ENCODE measurements around the gene PRKX.
"Not testable (repeated sequence)": the region's sequence is repeated elsewhere in the genome, so short reads cannot be mapped to it uniquely, and the experiment has no call there.

The PRKX gene

DNA sequence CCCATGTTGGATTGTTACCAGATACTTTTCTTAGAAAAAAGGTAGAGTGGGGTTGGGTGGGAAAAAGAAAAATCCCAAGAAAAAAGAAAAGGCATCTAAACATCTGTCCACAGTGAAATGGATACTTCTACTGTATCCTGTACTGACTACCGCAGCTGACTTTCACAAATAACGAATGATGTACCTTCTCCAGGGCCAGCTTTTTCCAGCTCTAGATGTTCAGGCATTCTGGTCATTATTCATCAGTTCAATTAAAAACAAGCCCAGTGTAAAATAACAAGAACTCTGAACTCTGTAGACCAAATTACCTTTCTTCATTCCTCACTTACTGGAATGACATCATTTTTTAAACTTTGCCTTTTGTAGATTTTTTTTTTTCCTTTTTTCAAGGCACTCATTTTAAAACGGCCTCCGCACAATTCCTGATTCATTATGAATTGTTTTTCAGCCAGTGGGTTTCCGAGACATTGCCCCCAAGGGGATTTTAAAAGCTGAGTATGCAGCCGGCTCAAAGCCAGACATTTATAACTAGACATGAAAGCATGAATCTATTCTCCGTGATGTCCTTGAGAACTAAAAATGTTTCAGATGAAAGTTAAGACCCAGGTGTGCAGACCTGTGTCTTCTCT, 113.5 kb downstream of the PRKX start:
- H3K4me1 ChIP-seq: no peaks in the 10 kb centered on the region
- H3K4me3 ChIP-seq: no peak overlapping the region
- in situ Hi-C loops (cut with MboI; ENCODE audit: low sequenced_read_pairs): no loop called here
- H3K36me3 ChIP-seq (replicated peaks): no peaks in the 10 kb centered on the region
- no peak for DNase-seq (ENCODE audit: low spot score in 2 of 2)
- no peaks in the 10 kb centered on the region for H3K9me3 ChIP-seq
- no peaks in the 10 kb centered on the region for H3K27me3 ChIP-seq (ENCODE audit: low read depth)

- Histone ChIP-seq H3K4me1 (no peaks in the 10 kb centered on the region), H3K4me3 (no peak overlapping the region), H3K9me3 (no peaks in the 10 kb centered on the region), H3K27me3 (ENCODE audit: low read depth) (no peaks in the 10 kb centered on the region), H3K36me3 (replicated peaks) (no peaks in the 10 kb centered on the region)
- DNase-seq (ENCODE audit: low spot score in 2 of 2): no peak
- in situ Hi-C loops (cut with MboI; ENCODE audit: low sequenced_read_pairs): no loop called here
Observed at GRCh38 chrX:3598709-3599108, 114.7 kb downstream of the PRKX start.

GRCh38 chrX:3598046-3598605, 115.3 kb downstream of the PRKX start:
- in situ Hi-C loops (cut with MboI; ENCODE audit: low sequenced_read_pairs): no loop called here
- no peaks in the 10 kb centered on the region for H3K4me1 ChIP-seq
- H3K27me3 ChIP-seq (ENCODE audit: low read depth): no peaks in the 10 kb centered on the region
- no peaks in the 10 kb centered on the region for H3K9me3 ChIP-seq
- DNase-seq (ENCODE audit: low spot score in 2 of 2): no peak
- H3K36me3 ChIP-seq (replicated peaks): no peaks in the 10 kb centered on the region
- no peak overlapping the region for H3K4me3 ChIP-seq

DNA sequence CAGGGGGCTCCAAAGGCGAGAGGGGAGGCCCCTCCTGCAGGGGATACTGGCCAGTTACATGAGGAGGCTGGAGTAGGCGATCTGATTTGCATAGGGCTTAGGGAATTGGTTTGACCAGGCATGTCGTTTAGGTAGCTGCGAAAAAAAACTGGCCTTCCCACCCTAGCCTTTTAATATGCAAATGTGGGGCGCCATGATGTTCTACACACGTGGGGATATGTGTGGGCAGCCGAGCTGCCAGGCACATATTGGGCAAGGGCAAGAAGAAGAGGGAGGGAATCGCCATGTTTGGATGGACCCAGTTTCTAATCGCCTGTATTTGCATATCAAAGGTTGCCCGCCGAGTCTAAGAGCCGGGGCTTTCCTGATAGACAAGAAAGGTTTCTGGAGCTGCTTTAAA, 121.3 kb downstream of the PRKX start:
- Histone ChIP-seq H3K27me3 (ENCODE audit: low read depth) (no peaks in the 10 kb centered on the region), H3K4me3 (no peak overlapping the region), H3K9me3 (no peaks in the 10 kb centered on the region), H3K36me3 (replicated peaks) (no peaks in the 10 kb centered on the region), H3K4me1 (no peaks in the 10 kb centered on the region)
- in situ Hi-C loops (cut with MboI; ENCODE audit: low sequenced_read_pairs): no loop called here
- peak; percentile 6 to 44 for DNase-seq (ENCODE audit: low spot score in 2 of 2)

- Histone ChIP-seq H3K4me1 (no peaks in the 10 kb centered on the region), H3K4me3 (no peak overlapping the region), H3K9me3 (no peaks in the 10 kb centered on the region), H3K27me3 (ENCODE audit: low read depth) (no peaks in the 10 kb centered on the region), H3K36me3 (replicated peaks) (no peaks in the 10 kb centered on the region)
- DNase-seq (ENCODE audit: low spot score in 2 of 2): no peak
- in situ Hi-C loops (cut with MboI; ENCODE audit: low sequenced_read_pairs): no loop called here
Observed at GRCh38 chrX:3589474-3589873, 124.0 kb downstream of the PRKX start.

DNA sequence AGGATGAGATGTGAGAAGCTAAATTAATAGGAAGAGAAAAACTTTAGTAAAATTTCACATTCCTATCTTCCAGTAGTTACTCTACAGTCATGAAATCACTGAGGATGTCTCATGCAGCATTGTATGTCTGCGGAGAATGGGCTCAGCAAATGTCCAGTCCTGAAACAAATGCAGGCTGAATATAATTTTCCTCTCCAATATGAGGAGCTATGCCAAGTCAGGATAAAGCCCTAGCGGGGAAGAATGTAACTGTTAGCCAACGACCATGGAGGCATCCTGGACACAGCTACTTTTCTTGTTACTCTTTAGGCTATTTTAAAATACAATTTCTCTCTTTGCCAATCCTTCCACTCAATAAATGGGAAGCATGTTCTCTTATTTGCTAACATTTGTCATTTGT, 127.7 kb downstream of the PRKX start:
- Histone ChIP-seq H3K4me1 (no peaks in the 10 kb centered on the region), H3K9me3 (no peaks in the 10 kb centered on the region), H3K36me3 (replicated peaks) (no peaks in the 10 kb centered on the region), H3K27me3 (ENCODE audit: low read depth) (no peaks in the 10 kb centered on the region), H3K4me3 (no peak overlapping the region)
- in situ Hi-C loops (cut with MboI; ENCODE audit: low sequenced_read_pairs): no loop called here
- DNase-seq (ENCODE audit: low spot score in 2 of 2): no peak

- Histone ChIP-seq H3K27me3 (ENCODE audit: low read depth) (no peaks in the 10 kb centered on the region), H3K4me3 (no peak overlapping the region), H3K4me1 (no peaks in the 10 kb centered on the region), H3K9me3 (no peaks in the 10 kb centered on the region), H3K36me3 (replicated peaks) (no peaks in the 10 kb centered on the region)
- no peak for DNase-seq (ENCODE audit: low spot score in 2 of 2)
- in situ Hi-C loops (cut with MboI; ENCODE audit: low sequenced_read_pairs): no loop called here
Observed at GRCh38 chrX:3584415-3584996, 128.9 kb downstream of the PRKX start.

DNA sequence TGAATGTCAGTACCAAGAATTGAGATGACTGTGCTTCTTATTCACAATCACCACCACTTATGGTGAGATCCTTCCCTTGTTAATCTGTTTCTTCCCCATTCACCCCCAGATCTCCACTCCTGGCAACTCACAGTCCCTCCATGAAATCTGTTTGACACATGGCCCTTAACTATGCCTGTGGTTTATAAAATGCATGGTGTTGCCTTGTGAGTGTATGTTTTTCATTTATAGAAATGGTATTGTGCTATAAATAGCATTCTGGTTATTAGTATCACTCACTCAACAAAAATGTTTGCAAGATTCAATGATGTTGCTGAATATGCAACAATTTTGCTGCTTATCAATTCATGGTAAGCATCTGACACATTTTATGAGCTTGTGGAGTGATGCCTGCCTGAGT, 131.0 kb downstream of the PRKX start:
- Histone ChIP-seq H3K36me3 (replicated peaks) (no peaks in the 10 kb centered on the region), H3K4me1 (peaks cover 5% of the 10 kb centered on the region; the same call in 1 of the 2 replicates), H3K27me3 (ENCODE audit: low read depth) (no peaks in the 10 kb centered on the region), H3K9me3 (no peaks in the 10 kb centered on the region), H3K4me3 (no peak overlapping the region)
- in situ Hi-C loops (cut with MboI; ENCODE audit: low sequenced_read_pairs): no loop called here
- DNase-seq (ENCODE audit: low spot score in 2 of 2): no peak

- no peak for DNase-seq (ENCODE audit: low spot score in 2 of 2)
- H3K27me3 ChIP-seq (ENCODE audit: low read depth): no peaks in the 10 kb centered on the region
- no peaks in the 10 kb centered on the region for H3K36me3 ChIP-seq (replicated peaks)
- H3K4me1 ChIP-seq: peaks cover 6% of the 10 kb centered on the region; the same call in 1 of the 2 replicates
- in situ Hi-C loops (cut with MboI; ENCODE audit: low sequenced_read_pairs): no loop called here
- H3K9me3 ChIP-seq: no peaks in the 10 kb centered on the region
- no peak overlapping the region for H3K4me3 ChIP-seq
Observed at GRCh38 chrX:3581609-3582108, 131.8 kb downstream of the PRKX start.

GRCh38 chrX:3577551-3577950, 135.9 kb downstream of the PRKX start:
- H3K4me1 ChIP-seq: peaks cover 6% of the 10 kb centered on the region; the same call in 1 of the 2 replicates
- H3K36me3 ChIP-seq (replicated peaks): no peaks in the 10 kb centered on the region
- H3K27me3 ChIP-seq (ENCODE audit: low read depth): no peaks in the 10 kb centered on the region
- in situ Hi-C loops (cut with MboI; ENCODE audit: low sequenced_read_pairs): no loop called here
- no peak overlapping the region for H3K4me3 ChIP-seq
- DNase-seq (ENCODE audit: low spot score in 2 of 2): no peak
- no peaks in the 10 kb centered on the region for H3K9me3 ChIP-seq

DNA sequence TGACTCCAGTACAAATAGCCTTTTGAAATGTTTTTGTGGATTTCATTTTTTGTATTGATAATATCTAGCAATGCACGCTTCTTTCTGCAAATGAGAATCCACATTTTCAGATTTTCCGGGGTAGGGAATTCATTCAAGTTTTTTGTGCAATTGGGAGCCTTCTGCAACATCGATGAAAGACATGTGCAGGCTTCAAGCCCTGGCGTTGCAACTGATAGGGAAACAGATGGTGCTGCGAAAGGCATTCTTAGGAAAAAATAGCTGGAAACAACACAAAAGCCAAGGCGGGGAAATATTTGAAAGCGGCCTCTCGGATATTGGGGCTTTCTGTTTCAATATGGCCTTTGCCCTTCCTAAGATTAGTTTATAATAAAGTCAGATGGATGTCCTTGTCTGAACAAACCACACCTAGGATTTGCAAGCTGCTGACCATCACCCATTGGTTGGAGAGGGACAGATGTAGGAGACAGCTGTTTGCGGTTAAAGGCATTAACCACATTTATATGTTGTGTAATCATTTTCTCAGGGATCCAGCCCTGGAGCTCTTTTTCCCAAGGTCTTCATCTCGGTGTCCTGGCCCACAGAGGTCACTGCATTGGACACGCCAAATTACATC, 136.5 kb downstream of the PRKX start:
- no peaks in the 10 kb centered on the region for H3K9me3 ChIP-seq
- H3K36me3 ChIP-seq (replicated peaks): no peaks in the 10 kb centered on the region
- no peak overlapping the region for H3K4me3 ChIP-seq
- no peak for DNase-seq (ENCODE audit: low spot score in 2 of 2)
- no peaks in the 10 kb centered on the region for H3K27me3 ChIP-seq (ENCODE audit: low read depth)
- H3K4me1 ChIP-seq: peaks cover 6% of the 10 kb centered on the region; the same call in 1 of the 2 replicates
- in situ Hi-C loops (cut with MboI; ENCODE audit: low sequenced_read_pairs): no loop called here

GRCh38 chrX:3567686-3568085, 145.8 kb downstream of the PRKX start:
- H3K4me3 ChIP-seq: no peak overlapping the region
- no peak for DNase-seq (ENCODE audit: low spot score in 2 of 2)
- in situ Hi-C loops (cut with MboI; ENCODE audit: low sequenced_read_pairs): no loop called here
- H3K4me1 ChIP-seq: no peaks in the 10 kb centered on the region
- H3K9me3 ChIP-seq: no peaks in the 10 kb centered on the region
- no peaks in the 10 kb centered on the region for H3K27me3 ChIP-seq (ENCODE audit: low read depth)
- no peaks in the 10 kb centered on the region for H3K36me3 ChIP-seq (replicated peaks)

DNA sequence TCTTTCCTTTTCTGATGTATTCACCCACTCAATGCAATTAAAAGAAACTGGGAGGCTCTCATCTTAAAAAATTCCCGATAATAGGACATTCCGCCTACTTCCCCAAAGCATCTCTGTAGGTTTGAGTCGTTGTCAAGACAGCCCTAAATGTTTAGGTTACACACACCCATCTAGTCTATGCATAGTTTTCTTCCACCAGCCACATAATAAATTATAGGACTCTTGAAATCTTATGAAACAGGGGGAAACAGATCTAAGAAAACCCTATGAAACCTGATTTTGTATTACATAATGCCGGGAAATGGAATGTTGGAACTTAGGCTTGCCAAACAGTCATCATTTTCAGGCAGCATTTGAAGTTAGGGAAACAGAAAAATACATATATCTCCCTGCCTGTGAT, 150.0 kb downstream of the PRKX start:
- H3K4me3 ChIP-seq: no peak overlapping the region
- in situ Hi-C loops (cut with MboI; ENCODE audit: low sequenced_read_pairs): no loop called here
- H3K27me3 ChIP-seq (ENCODE audit: low read depth): no peaks in the 10 kb centered on the region
- no peaks in the 10 kb centered on the region for H3K4me1 ChIP-seq
- no peak for DNase-seq (ENCODE audit: low spot score in 2 of 2)
- no peaks in the 10 kb centered on the region for H3K9me3 ChIP-seq
- no peaks in the 10 kb centered on the region for H3K36me3 ChIP-seq (replicated peaks)

DNA sequence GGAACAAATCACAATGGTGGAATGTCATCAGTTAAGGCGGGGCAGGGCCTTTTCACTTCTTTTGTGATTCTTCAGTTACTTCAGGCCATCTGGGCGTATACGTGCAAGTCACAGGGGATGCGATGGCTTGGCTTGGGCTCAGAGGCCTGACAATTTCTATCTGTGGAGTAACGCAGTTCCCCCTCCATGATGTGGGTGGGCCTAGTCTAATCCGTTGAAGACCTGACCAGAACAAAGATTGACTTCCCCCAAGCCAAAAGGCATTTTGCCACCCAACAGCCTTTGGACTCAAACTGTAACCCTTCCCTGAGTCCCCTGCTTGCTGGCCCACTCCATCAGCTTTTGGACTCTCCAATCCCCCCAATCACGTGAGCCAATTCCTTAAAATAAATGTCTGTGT, 153.4 kb downstream of the PRKX start:
- H3K27me3 ChIP-seq (ENCODE audit: low read depth); H3K36me3 ChIP-seq (replicated peaks); DNase-seq (ENCODE audit: low spot score in 2 of 2); H3K9me3 ChIP-seq; H3K4me1 ChIP-seq; H3K4me3 ChIP-seq; in situ Hi-C loops (cut with MboI; ENCODE audit: low sequenced_read_pairs): not testable (repeated sequence)

Measured in HAP-1 (cell line).